K562 treated with DMSO at 1 percent for 24 hours (cell line): ENCODE data around the gene DPP7. TPM values are rescaled to one million over a fixed set of nuclear protein-coding genes. Genes with fewer than 3 reads are reported as not detected.

Experiments
- total RNA-seq: library from RNA; unstranded; fragments of 300-600 nt; gene quantifications from 2 replicates; pipeline ENCODE4 v1.2.3, GENCODE V29; 2022; ENCODE audit warnings: low read depth; ENCODE audit not compliant: insufficient read depth

The DPP7 gene
- 187 and 232 TPM in 2 replicates for total RNA-seq

GRCh38 chr9:137114613-137115393, at the start of gene DPP7:
TSS of gene DPP7 (minus strand) at chr9:137114733. CDS start at chr9:137114713, 20 bp downstream.

DNA sequence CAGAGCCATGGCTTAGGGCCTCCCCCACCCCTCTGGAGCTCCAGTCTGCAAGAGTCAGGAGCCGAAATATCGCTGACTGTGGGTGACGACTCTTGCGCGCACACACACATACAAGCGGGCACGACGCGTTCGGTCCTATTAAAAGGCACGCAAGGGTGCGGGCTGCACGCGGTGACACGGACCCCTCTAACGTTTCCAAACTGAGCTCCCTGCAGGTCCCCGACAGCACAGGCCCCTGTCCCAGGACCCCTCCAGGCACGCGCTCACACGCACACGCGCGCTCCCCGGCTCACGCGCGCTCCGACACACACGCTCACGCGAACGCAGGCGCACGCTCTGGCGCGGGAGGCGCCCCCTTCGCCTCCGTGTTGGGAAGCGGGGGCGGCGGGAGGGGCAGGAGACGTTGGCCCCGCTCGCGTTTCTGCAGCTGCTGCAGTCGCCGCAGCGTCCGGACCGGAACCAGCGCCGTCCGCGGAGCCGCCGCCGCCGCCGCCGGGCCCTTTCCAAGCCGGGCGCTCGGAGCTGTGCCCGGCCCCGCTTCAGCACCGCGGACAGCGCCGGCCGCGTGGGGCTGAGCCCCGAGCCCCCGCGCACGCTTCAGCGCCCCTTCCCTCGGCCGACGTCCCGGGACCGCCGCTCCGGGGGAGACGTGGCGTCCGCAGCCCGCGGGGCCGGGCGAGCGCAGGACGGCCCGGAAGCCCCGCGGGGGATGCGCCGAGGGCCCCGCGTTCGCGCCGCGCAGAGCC, 24.4 kb upstream of the DPP7 start, which contains the start of gene GRIN1:
TSS of gene GRIN1 (plus strand) at position 433 of the 746 bp plus-strand sequence. CDS start 333 bp downstream, outside the sequence.

DNA sequence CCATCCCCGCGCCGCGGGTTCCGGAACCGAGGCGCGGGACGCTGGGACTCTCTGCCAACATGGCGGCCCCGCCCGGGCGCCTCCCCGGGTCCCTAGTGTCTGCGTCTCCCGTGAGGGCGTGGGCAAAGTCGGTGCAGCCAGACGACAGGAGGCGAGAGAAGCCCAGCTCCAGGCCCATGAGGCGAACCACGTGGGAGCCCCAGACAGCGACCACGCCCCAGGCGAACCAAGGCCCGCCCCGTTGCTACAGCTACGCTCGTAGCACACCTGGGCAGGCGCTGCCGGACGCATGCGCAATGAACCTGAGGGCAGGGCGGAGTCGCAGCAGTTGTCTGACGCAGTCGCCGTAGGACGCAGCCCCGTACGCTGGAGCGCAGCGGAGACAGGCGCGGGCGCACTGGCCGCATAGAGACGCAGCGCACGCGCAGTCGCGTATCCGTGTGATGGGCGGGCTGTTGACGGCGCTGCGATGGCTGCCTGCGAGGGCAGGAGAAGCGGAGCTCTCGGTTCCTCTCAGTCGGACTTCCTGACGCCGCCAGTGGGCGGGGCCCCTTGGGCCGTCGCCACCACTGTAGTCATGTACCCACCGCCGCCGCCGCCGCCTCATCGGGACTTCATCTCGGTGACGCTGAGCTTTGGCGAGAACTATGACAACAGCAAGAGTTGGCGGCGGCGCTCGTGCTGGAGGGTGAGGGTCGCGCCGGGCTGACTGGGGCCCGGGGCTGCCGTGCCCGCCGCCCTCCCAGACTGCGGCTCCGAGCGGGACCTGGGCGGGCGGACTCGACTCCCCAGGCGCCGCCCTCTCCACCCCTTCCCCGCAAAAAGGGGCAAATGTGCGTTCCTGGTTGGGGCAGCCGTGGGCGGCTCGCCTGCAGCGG, 27.8 kb downstream of the DPP7 start, which contains the start of gene MAN1B1:
TSS of gene MAN1B1 (plus strand) at position 455 of the 878 bp plus-strand sequence. CDS start at position 470, 15 bp downstream.

GRCh38 chr9:137077010-137077747, 37.4 kb downstream of the DPP7 start, which contains the start of gene UAP1L1:
TSS of gene UAP1L1 (plus strand) at chr9:137077517. CDS start at chr9:137077533, 16 bp downstream.

DNA sequence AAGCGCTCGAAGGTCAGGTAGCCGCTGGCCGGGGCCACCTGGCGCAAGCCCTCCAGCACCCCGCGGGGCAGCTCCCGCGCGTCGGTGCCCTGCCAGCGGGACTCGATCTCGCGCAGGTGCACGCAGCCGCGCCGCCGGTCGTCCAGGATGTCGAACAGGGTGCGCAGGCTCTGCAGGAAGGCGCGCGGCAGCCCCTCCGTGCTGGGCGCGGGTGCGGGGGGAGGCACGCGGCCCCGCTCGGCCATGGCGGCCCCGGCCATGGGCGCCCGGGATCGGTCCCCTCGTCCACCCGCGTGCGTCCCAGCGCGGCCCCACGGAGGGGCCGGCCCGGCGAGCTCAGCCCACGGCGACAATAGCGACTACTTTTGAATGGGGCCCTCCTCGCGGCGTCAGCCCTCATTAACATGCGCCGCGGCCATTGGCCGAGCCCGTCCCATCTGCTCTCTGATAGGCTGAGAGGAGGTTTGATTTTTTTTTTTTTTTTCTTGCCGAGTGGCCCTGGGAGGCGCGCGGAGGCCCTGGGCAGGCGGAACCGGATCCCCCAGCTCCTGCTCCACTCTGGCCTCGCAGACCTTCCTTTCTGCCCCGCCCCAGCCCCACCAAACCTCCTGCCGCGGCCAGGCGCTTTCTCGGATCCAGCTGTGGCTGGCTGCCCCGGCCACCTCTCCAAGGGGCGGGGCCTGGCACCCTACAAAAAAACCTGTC, 44.2 kb downstream of the DPP7 start, which contains the start of gene SAPCD2:
TSS of gene SAPCD2 (minus strand) at position 357 of the 705 bp plus-strand sequence. CDS start at position 260, 97 bp downstream.

Other genes with a start within 250 kb of the DPP7 start
- gene EDF1, start 248.4 kb downstream of the DPP7 start, total RNA-seq, result 668 and 686 TPM in 2 replicates
- 32.9 and 35.8 TPM in 2 replicates for gene TRAF2, start 228.2 kb downstream of the DPP7 start, total RNA-seq
- gene FBXW5, start 170.0 kb downstream of the DPP7 start, total RNA-seq, result 150 and 189 TPM in 2 replicates
- gene C8G, start 169.5 kb downstream of the DPP7 start, total RNA-seq, result 1.1 TPM in 1 of 2 replicates, not detected in the other
- gene LCN12, start 162.5 kb downstream of the DPP7 start, total RNA-seq, result not detected in 2 replicates
- 5.6 and 7.3 TPM in 2 replicates for gene PTGDS, start 137.2 kb downstream of the DPP7 start, total RNA-seq
- gene LCNL1, start 131.7 kb downstream of the DPP7 start, total RNA-seq, result not detected in 2 replicates
- 82.2 and 86.6 TPM in 2 replicates for gene PAXX, start 122.3 kb downstream of the DPP7 start, total RNA-seq
- 0.64 and 1.7 TPM in 2 replicates for gene CLIC3, start 118.2 kb downstream of the DPP7 start, total RNA-seq
- gene ABCA2, start 86.5 kb downstream of the DPP7 start, total RNA-seq, result 11.0 and 24.1 TPM in 2 replicates
- not detected in 2 replicates for gene FUT7, start 82.6 kb downstream of the DPP7 start, total RNA-seq
- gene NPDC1, start 68.6 kb downstream of the DPP7 start, total RNA-seq, result 0.66 and 1.1 TPM in 2 replicates
- gene ENTPD2, start 60.7 kb downstream of the DPP7 start, total RNA-seq, result 0.21 TPM in 1 of 2 replicates, not detected in the other
- 36.1 and 38.7 TPM in 2 replicates for gene SAPCD2, start 44.2 kb downstream of the DPP7 start, total RNA-seq
- gene UAP1L1, start 37.2 kb downstream of the DPP7 start, total RNA-seq, result 9.0 and 9.6 TPM in 2 replicates
- gene MAN1B1, start 27.7 kb downstream of the DPP7 start, total RNA-seq, result 52.5 and 56.8 TPM in 2 replicates
- gene GRIN1, start 24.4 kb upstream of the DPP7 start, total RNA-seq, result 0.12 and 0.78 TPM in 2 replicates
- gene LRRC26, start 55.3 kb upstream of the DPP7 start, total RNA-seq, result not detected in 2 replicates
- not detected in 2 replicates for gene TMEM210, start 57.3 kb upstream of the DPP7 start, total RNA-seq
- 57.0 and 62.9 TPM in 2 replicates for gene ANAPC2, start 73.8 kb upstream of the DPP7 start, total RNA-seq
- gene SSNA1, start 73.9 kb upstream of the DPP7 start, total RNA-seq, result 231 and 245 TPM in 2 replicates
- gene TPRN, start 86.0 kb upstream of the DPP7 start, total RNA-seq, result 33.3 and 34.3 TPM in 2 replicates
- gene TMEM203, start 90.9 kb upstream of the DPP7 start, total RNA-seq, result 70.6 and 73.1 TPM in 2 replicates
- gene NDOR1, start 91.0 kb upstream of the DPP7 start, total RNA-seq, result 28.7 and 33.4 TPM in 2 replicates
- 6.9 and 7.0 TPM in 2 replicates for gene RNF208, start 107.5 kb upstream of the DPP7 start, total RNA-seq
- 1.6 and 1.7 TPM in 2 replicates for gene CYSRT1, start 110.4 kb upstream of the DPP7 start, total RNA-seq
- not detected in 2 replicates for gene RNF224, start 112.8 kb upstream of the DPP7 start, total RNA-seq
- not detected in 2 replicates for gene SLC34A3, start 116.2 kb upstream of the DPP7 start, total RNA-seq
- gene TUBB4B, start 126.6 kb upstream of the DPP7 start, total RNA-seq, result 1,217 and 1,249 TPM in 2 replicates
- 0.60 TPM in 1 of 2 replicates, not detected in the other for gene STPG3, start 136.6 kb upstream of the DPP7 start, total RNA-seq
- gene NELFB, start 140.6 kb upstream of the DPP7 start, total RNA-seq, result 123 TPM in 2 replicates
- 86.6 and 103 TPM in 2 replicates for gene TOR4A, start 163.0 kb upstream of the DPP7 start, total RNA-seq
- gene NRARP, start 187.5 kb upstream of the DPP7 start, total RNA-seq, result 19.3 and 20.3 TPM in 2 replicates